CD1c-positive myeloid dendritic cell (primary cell): ENCODE data around the gene OR10G3.

Experiments
- DNase-seq: peaks from one replicate; pipeline ENCODE4 v3.0.0-alpha.2; 2016; ENCODE audit errors: extremely low spot score

The OR10G3 gene

DNA sequence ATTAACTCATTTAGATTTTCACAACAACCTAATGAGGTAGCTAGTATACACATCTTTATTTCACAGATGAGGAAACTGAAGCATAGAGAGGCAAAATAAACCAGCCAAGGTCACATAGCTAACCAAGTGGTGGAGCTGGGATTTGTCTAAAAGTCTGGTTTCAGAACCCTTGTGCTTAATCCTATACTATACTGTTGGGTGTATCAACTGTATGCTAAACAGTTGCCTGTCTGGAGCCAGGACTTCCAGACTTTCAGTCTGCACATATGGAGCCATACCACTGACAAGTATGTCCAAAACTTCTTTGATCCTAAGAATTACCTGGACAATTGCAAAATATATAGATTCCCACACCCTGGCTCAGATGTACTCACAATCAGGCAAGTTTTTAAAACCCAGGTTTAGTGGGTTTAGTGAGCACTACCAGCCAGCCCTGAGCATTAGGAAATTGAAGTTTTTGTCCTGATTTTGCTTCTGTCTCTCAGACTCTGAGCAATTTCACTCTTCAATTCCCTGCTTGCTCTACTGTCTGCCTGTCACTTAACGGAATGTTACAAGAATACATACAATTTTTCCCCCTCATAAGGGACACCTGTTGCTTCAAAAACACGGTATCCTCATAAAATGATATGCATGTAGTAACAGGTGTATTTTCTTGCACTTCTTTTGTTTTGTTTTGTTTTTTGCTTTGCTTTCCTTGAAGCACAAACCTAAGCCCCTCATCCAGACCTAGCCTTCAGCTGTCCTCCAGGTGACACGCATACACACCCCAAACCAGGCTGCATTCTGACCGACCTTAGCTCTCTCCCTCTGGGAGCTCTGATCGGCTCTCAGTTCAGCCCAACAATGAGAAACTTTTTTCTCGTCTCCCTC is 44.1 kb downstream of the OR10G3 start:
- no peak for DNase-seq

DNA sequence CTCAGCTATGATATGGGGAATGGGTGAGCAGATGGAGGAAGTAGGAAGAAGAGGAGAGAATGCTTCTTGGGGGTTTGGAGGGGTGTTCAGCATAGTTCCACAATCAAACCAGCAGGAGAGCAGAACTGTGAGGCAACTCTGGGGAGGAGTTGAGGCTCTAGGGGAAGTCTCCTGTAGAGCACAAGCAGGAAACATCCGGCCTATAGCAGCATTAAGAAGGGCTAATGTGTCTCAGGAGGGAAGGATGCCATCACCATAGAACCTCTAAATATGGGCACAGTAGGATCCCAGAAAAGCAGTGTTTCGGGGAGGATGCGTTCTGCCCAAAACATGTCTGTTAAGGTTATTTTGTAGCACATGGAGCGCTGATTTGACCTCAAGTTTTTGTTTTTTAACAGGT is 45.3 kb downstream of the OR10G3 start:
- DNase-seq, result no peak

DNA sequence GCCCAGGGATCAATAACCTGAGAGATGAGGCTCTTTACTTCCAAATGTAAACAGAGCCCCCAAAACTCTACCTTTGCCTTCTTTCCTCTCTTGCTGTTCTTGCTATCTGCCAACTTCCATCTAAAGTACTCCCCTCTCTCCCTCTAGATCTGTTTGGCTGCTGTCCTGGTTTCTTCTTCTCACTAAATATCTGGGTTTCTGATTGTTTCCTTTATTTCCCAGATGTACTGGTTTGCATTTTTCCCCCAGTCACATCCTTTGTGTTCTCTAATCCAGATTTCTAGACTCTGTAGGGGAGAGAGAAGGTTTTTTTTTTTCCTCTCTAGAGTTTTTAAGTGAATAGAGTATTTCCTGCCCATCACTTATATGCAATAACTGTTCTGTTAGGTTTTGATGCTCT is 46.6 kb downstream of the OR10G3 start:
- no peak for DNase-seq

DNA sequence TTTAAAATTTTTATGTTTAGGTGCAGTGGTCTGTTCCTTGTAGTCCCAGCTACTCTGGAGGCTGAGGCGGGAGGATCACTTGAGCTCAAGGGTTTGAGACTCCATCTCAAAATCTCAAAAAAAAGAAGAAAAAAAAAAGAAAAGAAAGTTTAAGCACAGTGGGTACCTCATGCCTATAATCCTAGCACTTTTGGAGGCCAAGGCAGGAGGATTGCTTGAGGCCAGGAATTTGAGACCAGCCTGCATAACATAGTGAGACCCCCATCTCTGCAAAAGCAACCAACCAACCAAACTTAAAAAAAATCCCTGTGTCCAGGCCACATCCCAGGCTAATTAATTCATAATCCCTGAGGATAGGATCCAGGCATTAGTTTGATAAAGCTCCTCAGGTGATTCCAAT is 50.4 kb downstream of the OR10G3 start:
- no peak for DNase-seq

DNA sequence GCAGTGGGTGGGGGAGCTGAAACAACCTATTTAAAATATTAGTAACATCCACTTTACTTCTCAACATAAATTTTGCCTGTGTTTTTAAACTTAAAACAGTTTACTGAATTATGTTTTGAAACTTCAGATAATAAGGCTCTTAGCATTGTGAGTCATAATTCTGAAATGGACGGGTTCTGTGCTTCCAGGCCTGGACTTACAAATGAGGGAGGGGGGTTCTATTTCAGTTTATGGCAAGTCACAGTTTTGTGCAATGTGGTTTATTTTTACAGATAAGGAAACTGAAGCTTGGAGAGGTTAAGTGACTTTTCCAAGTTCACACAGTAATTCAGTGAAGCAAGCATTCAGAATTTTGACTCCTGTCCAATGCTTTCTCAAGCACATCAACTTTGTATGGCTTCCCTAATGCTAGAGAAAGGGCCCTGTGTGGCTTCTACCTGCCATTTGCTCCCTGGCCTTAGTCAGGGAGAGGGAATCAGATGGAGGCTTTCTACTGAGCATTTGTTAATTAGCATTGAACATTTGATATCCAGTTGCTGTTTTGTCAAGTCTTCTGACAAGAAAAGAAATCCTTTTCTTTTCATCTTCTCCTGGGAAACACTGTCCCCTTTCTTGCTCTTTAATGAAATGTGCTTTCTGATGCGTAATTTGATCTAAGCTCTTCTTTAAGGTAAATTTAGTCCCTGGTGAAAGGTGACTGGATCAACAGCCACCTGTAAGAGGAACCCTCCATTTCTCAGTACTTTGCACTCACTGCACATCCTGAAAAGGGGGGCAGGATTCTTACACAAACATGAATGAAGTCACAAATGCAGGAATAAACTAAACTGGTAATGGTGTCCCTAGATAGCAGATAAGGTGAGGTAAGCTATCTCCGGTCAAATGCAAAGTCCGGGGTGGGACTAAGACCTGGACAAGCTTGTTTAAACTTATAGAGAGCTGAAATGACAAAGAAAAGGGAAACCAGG is 51.2 kb downstream of the OR10G3 start:
- no peak for DNase-seq

DNA sequence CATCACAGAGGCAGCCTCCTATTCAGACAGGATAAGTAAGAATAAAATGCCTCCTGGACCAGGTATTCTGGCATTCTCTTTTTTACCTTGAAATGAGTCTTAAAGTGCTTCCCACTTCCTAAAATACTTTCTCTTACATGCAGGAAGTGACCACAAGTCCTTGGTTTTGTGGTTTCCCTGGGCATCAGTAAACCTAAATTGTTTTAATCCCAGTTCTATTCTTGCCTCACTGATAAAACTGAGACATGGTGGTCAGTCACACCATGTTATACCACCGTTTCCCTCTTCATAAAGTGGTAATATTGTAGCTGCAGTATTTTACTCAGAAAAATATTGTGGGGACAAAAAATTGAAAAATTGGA is 52.6 kb downstream of the OR10G3 start:
- DNase-seq, result no peak

DNA sequence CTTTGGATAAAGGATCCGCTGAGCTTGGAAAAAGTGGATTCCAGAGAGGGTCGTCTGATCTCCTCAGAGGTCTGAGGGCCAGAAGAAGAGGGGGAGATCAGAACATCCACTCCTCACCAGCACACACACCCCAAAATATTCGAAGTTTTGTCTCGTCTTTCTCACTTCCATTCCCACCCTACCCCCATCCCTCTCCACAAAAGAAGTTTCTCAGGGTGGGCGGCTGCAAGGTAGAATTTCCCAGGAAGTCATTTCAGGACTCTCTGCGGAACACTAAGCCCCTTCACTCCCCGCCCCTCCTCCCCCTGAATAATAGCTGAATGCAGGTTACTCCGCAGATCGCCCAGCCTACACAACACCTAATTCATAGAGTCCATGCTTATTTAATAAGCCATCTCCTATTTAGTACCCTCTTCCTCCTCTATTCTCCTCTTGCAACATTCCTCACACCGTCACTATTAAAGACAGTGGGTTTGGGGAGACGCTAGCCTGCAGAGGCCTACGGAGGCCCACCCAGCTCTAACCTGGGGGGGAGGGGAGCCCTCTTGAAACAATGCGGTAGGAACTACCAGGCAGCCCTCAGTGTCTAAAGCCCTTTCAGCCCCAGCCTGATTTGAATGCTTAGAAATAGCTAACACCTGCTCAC is 53.1 kb downstream of the OR10G3 start:
- DNase-seq, result no peak

DNA sequence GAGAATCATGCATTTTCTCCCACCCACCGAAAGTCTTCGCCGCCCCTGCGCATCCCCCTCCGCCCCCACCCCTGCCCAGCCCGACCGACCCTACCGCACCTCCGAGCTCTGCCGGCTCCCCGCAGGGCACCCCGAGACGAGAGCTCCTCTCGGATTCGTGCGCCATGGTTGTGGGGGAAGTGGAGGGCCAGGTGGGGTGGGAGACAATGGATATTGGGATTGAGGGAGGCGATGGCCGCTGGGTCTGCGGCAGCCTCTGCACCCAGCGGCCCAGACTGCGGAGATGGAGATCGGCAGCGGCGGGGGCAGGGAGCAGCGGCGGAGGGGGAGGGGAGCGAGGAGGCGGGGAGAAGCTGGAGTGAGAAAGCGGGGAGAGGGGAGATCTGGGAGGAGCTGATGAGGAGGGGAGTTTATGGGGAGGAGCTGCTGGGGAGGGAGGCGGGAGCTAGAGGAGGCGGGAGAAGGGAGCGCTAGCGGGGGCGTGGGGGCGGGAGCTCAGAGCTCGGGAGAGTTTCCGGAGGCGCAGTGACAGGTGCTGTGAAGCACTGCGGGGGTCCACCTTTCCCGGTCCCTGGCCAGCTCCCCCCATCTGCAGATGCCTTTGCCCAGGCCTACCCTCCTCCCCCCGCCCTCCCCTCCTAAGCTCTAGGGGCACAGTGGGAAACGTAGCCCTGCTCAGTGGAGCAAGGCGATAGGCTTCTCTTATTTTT is 53.8 kb downstream of the OR10G3 start, which contains the start of gene SALL2:
Gene SALL2, minus strand, starts transcription at position 385 of the 710 bp plus-strand sequence. Its CDS starts 219 bp downstream, at position 166.
- DNase-seq, result peak; percentile 44

DNA sequence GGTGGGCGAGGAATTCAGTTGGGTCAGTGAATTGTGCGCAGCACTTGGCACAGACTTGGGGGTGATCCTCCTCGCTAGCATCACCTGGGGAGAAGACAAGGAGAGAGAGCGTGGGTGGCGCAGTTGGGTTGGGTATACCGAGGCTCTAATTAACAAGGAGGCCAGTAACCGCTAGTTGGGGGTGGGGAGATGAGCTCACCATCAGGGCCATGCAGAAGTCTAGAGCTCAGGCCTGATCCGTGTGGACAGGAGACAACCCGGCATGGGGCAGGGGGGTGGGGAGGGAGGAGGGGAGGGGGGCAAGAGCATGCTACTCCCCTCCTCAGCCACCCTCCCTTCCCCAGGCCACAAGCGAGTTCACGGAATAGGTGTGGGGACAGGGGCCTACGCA is 54.3 kb downstream of the OR10G3 start:
- DNase-seq, result no peak

DNA sequence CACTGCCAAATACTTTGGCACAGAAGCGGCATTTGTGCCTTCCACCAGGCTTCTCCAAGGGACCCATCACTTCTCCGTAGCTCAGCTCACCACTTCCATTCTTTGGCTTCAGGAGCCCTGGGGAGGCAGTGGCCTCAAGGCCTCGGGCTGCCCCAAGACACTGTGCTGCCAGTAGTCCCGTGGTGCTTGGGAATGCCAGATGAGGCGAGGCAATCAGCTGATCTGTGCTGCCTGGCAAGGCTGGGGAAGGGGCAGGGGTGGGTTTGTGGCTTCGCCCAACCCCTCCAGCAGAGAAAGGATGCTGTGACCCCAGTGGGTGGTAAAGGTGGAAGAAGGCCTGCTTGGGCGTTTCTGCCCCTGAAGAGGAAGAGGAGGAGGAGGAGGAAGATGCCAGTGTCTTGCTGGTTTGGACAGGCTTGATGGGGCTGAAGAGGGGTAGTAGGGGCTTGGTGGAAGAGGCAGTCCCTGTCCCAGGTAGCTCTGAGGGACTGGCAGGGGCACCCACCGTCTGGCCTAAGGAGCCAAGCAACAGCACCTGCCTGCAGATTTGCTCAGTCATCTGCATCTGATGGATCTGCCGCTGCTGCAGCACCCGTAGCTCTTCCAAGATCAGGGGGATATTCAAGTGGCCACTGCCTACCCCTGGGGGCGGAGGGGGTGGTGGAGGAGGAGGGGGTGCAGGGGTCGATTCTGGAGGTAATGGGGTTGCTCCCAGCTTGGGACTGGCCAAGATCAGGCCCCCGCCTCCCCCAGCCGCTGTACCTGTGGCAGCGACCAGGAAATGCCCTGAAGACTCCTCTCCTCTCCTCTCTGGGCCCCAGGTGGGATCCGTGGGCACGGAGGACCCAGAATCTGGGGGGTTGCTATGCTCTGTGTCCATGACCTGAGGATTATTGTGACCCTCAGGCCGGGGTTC is 55.0 kb downstream of the OR10G3 start:
- no peak for DNase-seq

DNA sequence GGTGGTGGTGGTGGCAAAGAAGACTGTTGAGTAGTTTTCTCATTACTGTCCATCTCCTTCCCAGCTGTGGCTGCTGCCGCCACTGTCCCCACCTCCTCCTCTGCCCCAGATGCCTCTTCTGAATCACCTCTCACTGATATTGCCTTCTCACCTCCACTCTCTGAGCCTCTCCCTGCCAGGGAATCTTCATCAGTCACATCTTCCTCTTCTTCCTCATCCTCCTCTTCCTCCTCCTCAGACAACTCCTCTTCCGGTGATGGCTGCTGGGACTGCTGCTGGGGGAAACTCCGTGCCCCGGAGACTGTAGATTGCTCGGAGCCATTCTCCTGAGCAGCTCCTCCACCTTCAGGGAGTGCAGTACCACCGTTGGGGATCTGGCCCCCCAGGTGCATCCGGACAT is 56.7 kb downstream of the OR10G3 start:
- DNase-seq, result no peak

DNA sequence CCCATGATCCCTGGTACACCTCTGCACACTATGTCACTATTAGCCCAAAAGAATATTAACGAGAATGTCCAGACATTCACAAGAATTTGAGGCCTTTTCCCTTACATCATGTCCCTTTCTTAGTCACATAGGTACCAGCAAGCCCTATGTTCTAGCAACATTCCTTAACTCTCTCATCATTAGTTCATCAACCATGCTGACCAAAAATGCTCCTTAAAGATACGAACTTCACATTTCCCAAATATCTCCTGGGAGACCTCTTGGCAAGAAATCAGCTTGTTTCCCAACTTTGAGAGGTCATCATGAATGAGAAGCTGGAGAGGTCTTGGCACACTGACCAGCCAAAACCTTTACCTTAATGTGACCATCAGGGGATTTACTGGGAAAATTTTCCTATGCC is 58.4 kb downstream of the OR10G3 start:
- no peak for DNase-seq

DNA sequence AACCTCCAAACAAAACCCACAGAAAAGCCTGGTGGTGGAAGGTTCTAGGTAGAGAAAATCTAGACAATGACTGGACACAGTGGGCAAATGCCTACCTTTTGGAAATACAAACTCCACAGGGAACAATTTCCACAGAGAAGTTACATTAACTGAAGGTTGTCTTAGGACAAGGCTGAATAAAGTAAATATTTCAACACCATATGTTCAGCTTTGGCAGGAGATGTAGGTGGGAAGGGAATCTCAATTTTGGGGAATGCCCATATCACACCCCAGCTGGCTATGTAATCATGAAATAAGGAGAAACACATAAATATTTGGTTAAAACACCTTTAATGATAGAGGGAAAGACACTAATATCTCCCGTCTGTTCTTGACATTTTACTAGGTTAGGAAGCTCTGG is 59.1 kb downstream of the OR10G3 start:
- no peak for DNase-seq

DNA sequence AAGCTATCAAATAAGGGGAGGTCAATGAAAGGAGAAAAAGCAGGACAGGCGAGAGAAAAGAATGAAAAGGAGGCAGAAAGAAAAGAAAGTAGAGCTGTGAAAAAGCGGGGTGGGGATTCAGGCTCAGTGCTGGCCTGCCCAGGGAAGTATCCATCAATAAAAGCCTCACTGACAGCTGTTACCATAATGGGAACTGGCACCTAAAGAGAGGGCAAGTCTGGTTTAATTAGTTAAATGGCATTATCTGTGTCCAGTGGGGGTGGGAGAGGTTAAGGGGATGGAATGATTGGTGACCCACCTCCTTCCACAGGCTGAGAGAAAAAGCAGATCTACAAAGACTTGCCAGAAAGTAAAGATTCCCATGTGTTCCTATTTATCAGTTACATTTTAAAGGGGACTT is 61.2 kb downstream of the OR10G3 start:
- DNase-seq, result no peak
